Measurements from ENCODE around the gene FOXB2.
"Not testable (repeated sequence)": the region's sequence is repeated elsewhere in the genome, so short reads cannot be mapped to it uniquely, and the experiment has no call there.

The FOXB2 gene

DNA sequence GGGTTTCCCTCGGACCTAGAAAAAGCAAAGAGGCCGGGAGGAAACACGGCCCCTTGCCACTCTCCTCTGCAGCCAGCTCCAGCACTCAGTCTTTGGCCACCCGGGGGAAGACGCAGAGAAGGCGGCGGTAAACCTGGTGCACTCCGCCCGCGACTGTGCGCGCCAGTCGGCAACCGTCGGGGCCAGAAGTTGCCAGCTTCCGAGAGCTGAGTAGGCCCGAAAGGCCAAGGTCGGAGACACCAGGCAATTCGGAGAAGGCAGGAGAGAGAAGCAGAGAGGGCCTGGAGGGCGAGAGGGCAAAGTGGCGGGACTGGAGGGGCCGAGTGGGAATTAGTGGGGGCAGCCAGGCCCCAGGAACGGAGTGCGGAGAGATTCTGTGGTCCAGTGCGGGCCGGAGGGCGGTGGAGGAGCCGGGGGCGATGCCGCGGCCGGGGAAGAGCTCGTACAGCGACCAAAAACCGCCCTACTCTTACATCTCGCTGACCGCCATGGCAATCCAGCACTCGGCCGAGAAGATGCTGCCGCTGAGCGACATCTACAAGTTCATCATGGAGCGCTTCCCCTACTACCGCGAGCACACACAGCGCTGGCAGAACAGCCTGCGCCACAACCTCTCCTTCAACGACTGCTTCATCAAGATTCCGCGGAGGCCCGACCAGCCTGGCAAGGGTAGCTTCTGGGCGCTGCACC is at the start of gene FOXB2:
FOXB2 (plus strand) TSS at position 420 of the 690 bp plus-strand sequence; CDS start at position 420, 0 bp downstream.
- no peak for DNase-seq

DNA sequence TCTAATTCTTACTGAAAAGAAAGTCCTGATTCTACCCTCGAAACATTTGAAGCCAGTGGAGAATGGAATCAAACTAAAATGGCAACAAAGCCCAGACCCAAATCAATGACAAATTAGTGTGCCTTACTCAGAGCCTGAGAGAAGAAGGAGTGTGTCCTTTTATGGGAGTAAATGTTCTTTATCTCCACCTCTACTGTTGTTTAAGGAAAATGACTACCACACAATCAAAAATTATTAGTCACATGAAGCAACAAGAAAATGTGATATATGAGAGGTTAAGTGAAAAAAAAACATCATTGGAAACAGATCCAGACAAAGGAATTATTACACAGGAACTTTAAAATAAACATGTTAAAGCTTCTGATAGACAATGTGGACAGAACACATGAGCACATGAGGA is 49.7 kb upstream of the FOXB2 start:
- DNase-seq, result no peak

DNA sequence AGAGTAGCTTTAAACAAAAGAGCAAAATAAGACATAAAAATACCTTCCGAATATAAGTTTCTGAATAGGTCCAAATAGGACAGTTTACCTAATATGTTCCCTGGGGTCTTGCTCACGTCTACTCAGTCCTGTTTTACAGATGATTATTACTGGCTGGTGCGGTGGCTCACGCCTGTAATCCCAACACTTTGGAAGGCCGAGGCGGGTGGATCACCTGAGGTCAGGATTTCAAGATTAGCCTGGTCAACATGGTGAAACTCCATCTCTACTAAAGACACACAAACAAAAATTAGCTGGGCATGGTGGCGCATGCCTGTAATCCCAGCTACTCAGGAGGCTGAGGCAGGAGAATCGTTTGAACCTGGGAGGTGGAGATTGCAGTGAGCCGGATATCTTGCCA is 40.6 kb upstream of the FOXB2 start:
- not testable (repeated sequence) for DNase-seq

DNA sequence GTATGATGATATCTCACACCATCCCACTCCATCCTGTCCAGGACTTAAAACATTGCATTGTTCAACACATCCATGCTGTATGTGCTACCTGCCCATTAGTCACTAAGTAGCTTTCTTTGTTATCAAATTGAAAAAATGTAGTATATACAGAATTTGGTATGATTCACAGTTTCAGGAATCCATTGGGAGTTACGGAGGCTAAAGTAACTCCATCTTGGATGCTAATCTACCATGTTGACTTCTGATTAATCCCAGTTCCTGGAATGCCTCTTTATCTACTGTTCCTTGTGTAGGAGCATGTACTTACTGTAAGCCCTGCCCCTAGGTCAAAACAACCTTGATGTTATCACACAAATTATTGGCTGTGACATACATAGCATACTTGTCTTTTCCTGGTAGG is 38.9 kb upstream of the FOXB2 start:
- peak; percentile 4 for DNase-seq

DNA sequence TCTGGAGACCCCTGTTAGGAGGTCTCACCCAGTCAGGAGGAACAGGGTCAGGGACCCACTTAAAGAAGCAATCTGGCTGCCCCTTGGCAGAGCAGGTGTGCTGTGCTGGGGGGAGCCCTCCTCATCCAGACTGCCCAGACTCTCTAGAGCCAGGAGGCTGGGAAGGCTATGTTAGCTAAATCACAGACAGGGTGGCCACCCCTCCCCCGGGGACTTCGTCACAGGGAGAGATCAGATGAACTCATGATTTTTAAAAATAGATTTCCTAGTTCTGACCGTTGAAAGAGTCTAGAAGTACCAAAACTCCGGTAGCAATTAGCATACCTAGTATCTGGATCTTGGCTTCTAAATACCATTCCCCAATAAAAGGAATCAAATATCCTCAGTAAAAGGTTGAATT is 35.0 kb upstream of the FOXB2 start:
- DNase-seq, result peak; percentile 38

DNA sequence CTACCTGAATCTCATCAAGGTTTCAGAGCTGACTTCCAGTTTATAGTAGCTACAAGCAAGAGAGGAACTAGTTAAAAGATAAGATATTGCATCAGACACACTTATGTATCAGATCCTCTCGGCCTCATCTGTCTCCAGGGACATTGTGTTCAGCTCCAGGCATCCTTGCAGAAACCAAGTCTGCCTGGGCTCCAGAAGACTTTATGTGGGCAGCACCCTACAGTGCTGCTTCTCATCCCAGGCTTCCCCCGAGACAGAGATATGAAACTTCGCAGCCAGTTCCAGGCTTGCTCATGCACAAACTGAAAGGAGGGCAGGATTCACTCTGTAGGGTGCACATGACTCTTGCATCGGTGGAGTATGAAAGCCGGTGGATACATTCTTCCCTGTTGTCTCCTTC is 33.9 kb upstream of the FOXB2 start:
- DNase-seq, result peak; percentile 29

DNA sequence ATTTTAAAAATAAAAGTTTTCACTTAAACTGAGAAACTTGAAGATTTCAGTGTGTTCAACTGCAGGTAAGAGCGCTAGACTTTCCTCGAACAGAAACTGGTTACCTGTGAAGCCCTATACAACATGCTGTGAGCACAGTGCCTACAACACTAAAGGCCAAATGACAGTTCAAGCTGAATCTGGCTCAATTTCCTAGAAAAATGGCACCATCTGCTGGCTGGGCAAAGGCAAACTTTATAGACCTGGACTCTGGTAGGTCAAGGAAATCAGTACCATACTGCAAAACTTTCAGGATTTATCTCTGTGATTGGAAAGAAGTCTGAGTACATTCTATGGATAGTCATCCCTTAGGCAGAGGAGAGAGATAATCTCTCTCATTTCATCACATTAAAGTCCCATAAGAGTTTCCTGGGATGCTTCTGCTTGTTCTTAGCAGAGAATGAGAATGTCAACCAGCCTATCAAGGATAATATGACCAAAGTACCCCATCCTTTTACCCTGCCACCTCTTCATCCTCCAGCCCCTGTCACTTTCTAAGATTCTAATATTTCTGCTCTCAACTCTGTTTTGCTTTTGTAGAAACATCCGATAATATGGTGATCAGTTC is 31.8 kb upstream of the FOXB2 start:
- peak; percentile 73 for DNase-seq

DNA sequence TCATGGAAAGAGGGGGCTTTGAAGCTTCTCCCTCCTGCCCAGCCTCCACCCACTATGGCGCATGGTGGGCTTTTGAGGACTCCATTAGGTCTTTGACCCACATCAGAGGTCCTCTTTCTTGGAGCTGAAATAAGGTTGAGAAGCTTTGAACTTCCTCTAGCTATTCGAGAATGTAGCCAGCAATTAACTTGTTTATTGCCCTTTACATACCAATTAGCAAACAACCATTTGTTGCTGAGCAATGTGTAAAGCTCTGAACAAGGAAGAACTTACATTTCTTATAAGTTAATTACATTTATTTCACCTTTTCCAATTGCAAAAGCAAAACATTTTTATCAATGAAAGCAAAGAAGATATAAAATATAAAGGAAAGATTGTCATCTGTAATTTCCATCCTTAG is 30.5 kb upstream of the FOXB2 start:
- no peak for DNase-seq

DNA sequence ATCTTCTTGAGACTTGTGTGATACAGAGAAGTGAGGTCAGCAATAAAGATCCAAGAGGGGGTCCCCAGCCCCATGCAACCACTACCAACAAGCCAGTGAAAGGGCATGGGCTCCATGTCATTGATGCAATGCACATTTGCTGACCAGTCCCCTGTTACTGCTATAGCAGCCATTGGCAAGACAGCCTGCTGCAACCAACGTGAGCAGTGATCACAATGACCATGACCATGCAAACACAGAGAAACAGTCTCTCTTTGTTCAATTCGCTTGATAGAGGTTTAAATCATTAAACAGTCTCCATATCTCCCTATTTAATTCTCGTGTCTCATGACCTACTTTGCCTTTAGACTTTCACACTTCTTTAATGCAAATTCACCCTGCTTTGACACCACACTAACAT is 30.0 kb upstream of the FOXB2 start:
- no peak for DNase-seq

DNA sequence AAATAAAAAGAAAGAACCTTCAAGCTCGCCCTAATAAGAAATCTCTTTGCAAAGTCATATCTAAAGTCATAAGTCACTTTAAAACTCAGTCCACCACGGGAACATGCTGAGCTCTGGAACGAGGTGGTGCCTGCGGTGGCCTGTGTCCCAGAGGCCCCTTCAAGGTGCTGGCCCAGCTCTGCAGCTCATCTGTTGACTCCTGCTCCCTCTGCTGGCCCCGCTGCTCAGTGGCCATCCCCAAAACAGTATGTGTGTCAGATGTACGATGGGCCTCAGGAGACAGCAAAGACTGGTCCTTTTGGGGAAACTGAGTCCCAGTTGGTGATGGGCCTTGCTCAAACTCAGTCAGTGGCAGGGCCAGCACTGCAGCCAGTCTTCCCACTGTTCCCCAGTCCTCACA is 22.8 kb upstream of the FOXB2 start:
- DNase-seq, result peak; percentile 14

DNA sequence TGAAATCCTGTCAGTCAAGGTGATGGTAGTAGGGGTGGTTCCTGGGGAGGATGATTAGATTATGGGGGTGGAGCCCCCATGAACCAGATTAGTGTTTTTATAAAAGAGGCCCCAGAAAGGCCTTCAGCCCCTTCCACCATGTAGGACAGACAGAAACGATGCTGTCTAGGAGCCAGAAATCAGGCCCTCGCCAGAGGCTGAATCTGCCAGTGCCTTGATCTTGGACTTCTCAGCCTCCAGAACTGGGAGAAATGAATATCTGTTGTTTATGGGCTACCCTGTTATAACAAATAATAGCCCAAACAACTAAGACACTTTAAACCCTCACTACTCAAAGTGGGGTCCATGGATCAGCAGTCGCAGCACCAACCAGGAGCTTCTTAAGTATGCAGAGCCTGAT is 20.2 kb upstream of the FOXB2 start:
- no peak for DNase-seq

DNA sequence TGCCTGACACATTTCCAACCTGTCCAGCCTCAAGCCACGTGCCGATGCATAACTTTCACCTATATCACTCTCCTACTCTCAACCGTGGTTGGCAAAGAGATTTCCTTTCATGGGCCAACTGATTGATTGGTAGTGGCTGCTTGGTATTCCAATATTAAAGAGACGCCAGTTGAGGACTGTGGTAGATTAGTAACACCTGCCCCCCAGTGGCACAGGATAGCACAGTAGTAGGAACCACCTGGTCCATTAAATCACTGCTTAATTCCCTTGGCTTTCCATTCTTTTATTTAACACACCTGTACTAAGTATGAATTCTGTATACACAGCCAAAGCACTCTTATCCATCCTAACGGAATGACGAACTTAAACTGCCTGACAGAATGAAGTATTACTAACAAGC is 19.1 kb upstream of the FOXB2 start:
- no peak for DNase-seq

DNA sequence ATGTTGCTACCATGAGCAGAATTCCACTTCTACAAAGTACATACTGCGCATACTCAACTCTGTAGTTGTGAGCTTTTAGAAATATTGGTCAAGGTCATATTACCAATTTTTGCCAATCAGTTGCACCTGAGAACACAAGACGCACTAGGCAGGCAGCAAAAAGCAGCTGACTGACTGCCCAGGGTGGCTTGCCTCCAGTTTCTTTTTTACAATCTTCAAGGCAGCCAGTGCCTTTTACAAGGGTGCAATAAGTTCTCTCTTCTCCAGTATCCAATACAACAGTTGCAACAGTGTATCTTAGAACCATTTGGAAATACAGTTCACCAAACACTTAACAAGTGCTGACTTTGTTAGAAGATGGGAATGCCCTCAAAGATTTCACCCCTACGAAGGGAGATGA is 16.1 kb upstream of the FOXB2 start:
- DNase-seq, result no peak

DNA sequence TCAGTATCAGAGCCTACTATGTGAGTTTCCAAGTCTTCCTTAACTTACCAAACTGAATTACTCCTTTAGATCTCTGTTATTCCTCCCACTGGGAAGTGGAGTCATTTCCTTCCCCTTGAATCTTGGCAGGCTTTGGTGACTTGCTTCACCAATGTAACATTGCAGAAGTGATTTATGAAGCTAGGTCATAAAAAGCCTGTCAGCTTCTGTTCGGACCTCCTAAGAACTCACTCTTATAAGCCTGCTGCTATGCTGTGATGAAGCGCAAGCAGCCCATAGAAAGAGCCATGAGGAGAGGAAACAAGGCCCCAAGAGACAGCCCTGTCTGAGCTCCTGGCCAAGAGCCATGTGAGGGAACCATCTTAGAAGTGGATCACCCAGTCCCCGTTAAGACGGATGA is 14.2 kb upstream of the FOXB2 start:
- DNase-seq, result no peak

DNA sequence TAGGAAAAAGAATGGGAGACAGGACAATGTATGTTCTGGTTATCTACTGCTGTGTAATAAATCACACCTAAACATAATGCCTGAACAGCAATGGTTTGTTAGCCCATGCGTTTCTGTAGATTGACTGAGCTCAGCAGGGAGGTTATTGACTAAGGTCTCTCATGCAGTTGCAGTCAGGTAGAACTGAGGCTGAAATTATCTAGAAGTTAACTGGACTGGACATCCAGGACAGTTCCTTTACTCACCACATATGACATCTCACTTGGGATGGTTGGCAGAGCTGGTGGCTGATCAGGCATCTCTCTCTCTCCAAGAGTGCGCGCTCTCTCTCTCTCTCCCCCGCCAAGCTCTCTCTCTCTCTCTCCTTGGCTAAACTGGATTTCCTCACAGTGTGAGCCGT is 8.9 kb upstream of the FOXB2 start:
- no peak for DNase-seq

DNA sequence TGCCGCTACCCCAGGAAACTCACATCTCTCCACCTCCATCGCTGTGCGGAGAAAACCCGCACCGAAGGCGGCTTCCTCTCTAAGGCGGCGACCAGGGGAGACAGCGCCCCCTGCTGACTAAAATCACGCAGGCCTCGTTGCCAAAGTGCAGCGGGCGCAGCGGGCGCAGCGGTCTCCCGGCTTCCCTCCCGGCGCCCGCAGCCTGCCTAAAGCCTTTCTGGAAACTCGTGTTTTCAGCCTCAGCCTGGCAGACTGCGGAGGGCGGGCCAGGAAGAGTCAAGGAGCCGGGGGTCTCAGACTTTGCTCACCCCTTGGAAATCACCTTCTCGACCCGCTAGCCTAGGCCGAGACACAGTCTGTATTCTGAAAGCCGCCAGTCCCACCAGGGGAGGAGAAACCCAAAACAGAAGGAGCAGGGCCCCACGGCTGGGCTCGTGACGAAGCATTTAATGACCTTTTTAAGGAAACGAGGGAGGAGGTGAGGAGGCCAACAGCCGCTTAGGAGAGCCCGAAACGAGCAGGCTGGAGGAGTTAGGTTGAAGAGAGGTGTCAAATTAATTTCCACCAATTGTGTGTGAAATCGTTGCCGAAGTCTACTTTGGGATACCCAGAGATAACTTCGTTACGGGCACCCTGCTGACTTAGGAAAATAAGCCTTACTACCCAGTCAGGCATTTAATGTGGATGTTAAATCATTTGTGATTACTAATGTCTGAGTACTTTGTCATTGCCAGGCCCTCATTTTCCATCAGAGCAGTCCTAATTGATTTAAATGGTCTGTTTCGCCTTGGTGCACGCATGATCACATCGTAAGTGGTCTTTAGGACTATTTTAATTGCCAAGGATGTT is 7.3 kb upstream of the FOXB2 start:
- DNase-seq, result peak; percentile 53

DNA sequence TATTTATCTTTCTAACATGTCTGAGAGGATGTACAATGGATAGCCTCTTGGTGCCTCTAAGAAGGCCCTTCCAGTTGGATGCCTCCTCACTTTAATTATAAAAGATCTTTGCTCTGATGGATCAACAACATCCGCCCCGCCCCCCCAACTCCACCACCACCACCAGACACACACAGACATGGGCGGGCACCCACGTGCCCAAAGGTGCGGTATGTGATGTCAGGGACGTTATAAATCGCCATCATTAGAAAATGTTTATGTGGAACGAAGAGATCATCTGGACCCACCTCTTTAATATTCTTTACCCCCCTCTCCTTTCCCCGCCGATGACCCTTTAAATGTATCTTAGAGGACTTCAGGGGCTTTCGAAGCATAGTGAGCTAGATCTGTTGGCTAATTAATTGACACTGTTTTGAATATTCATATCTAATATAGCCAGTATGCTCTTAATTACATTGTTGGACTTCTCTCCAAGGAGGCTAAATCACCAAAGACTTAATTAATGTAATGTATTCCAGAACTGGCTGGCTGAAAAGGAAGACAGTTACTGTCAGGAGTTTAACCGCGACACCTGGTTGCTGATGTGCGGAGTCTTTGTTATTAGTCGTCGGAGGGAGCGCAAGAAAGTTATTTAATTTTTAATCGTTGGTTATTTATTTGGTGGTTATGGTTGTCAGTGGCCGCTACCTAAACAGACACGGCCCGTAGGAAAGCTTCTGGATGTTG is 6.1 kb upstream of the FOXB2 start:
- no peak for DNase-seq

DNA sequence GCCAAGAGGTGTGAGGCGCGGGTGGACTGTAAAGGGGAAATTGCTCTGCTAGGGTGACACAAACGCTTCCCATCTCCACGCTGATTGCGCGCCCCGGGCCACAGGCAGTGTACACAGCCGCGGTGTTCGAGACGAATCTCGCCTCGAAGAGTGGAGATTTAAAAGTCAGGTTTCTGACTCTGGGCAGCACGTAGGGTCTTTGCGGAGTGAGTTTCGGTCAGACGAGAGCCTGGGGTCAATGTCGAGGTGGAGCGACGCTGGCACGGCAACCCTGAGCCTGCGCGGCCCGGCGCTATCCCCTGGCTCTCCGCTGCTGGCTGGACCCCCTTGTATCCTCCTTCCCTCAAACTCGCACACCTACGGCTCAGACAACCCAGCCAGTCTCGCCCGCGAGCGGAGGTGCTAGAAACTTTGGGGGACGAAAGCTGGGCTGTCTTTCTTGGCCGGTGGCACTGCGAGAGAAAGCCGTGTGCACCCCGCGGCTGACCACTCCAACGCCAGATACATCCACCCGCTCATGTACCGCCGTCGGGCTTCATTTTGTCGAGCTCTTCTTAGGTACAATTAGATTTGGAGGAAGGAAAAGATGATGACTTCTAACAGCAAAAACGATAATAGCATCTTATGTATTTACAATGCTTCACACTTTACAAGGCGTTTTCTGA is 5.4 kb upstream of the FOXB2 start:
- no peak for DNase-seq

DNA sequence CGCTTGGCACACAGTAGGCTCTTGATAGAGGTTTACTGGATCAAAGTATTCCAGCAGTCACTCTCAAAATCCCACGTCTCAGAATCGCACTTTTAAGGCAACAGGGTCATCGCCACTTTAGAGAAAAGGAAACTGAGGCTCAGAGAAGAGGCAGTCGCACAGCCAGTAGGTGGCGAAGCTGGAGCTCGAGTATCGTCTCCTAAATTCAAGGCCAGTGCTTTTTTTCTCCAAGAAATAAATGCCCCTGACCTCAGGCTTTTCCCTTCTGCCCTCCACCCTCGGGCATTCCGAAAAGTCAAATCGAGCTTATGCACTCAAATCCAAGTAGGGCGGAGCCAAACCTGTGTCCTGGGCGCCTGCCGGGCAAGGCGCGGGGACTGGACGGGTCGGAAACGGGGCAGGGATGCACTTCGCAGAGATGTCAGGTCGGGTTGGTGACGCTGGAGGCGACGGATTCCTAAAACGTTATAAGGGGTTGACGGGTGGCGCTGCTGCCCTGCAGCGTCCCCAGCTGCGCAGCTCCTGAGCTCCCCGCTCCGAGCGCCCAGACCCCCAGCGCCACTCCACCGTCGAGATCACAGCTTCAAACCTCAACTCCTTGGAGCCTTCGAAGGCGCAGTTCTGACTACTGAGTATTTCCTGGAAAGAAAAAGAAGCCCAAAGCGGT is 4.7 kb upstream of the FOXB2 start:
- no peak for DNase-seq

DNA sequence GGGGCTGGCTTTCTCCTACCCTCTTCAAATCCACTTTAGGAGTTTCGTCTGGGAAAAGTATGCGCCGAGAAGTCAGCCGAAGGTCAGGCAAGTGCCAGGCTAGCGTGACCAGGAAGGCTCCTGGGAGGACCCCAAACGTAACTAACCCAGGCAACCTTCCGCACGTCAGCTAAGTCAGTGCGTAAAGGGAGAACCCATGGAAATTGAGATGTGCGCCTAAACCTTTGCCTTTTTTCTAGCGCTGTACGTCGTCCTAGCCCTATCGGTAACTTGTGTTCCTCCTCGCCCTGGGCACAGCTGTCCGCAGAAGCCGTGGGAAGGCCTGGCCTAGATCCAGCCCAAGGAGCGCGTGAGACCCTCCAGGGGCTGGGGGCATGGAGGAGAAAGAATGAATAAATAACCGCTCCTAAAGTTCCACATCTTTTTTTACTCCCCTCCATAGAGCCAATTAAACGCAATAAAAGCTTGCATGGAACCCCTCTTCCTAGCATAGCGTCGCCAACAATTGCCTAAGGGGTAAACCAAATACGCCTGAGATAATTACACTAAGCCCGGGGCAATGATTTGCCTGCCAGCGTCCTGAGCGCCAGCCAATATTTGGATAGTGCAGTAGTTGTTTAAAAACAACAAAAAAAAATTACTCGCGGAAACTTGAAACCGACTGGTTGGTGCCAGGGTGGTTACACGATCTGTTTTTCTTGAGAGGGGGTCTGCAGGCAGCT is 4.0 kb upstream of the FOXB2 start:
- no peak for DNase-seq

DNA sequence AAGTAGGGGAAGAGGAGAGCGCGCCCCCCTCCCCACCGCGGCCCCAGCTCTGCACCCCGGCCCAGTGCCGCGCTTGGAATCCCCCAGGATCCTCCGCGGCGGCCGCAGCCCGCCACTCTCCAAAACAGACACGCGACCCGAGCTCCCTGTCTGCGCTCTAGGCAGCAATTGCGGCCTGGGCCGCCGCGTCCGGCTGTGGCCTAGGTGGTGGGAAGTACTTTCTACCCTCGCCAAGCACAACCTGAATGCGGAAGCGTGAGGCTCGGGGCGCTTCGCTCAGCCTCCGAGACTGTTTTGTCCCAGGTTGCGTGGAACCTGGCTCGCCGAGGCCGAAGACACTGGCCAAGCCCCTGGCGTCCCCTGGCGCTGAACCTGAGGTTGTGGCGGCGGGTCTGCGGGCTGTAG is 3.3 kb upstream of the FOXB2 start:
- DNase-seq, result no peak
